Activated CD8-positive, alpha-beta memory T cell treated with anti-CD3 and anti-CD28 coated beads for 1 hour (primary cell): ENCODE measurements around the gene RGS9BP.
"Not testable (repeated sequence)": the region's sequence is repeated elsewhere in the genome, so short reads cannot be mapped to it uniquely, and the experiment has no call there.

Experiments used
- DNase-seq, 2 donors: peaks; one replicate each; pipeline ENCODE4 v3.0.0-alpha.2; 2020; ENCODE audit warnings: low read depth in 1 of 2; ENCODE audit errors: extremely low read depth in 1 of 2

The RGS9BP gene

GRCh38 chr19:32671883-32672593 lies 3.6 kb upstream of the RGS9BP start:
- no peak for DNase-seq

- DNase-seq = no peak
These were observed 2.8 kb upstream of the RGS9BP start for GRCh38 chr19:32672841-32673240.

- DNase-seq = no peak
These were observed 2.1 kb upstream of the RGS9BP start for GRCh38 chr19:32673573-32673972.

GRCh38 chr19:32674153-32674930 lies 1.3 kb upstream of the RGS9BP start:
- DNase-seq = no peak

- peak; percentile 93 to 97 for DNase-seq
These were observed 523 bp upstream of the RGS9BP start, which contains the start of gene ANKRD27 for GRCh38 chr19:32674931-32675719. Gene ANKRD27 (minus strand): TSS chr19:32675180. CDS start chr19:32659015, 16,165 bp downstream.

- DNase-seq = no peak
These were observed 692 bp downstream of the RGS9BP start for GRCh38 chr19:32676186-32676894.

- DNase-seq = no peak
These were observed 1.3 kb downstream of the RGS9BP start for GRCh38 chr19:32676895-32677359.

- no peak for DNase-seq
These were observed 2.0 kb downstream of the RGS9BP start for GRCh38 chr19:32677657-32678056.

- DNase-seq = no peak
These were observed 5.3 kb downstream of the RGS9BP start for GRCh38 chr19:32680986-32681385.

GRCh38 chr19:32682317-32682716 lies 6.7 kb downstream of the RGS9BP start:
- DNase-seq = no peak

GRCh38 chr19:32686847-32687475 lies 11.3 kb downstream of the RGS9BP start:
- DNase-seq = no peak

GRCh38 chr19:32687681-32688080 lies 12.0 kb downstream of the RGS9BP start:
- DNase-seq = no peak

GRCh38 chr19:32688311-32688710 lies 12.7 kb downstream of the RGS9BP start:
- no peak for DNase-seq

GRCh38 chr19:32691291-32691951 lies 15.8 kb downstream of the RGS9BP start, which contains the start of gene NUDT19:
Gene NUDT19 (plus strand): TSS chr19:32691821. CDS start chr19:32691961, 140 bp downstream.
- peak; percentile 27 to 61 for DNase-seq

GRCh38 chr19:32691952-32692726 lies 16.5 kb downstream of the RGS9BP start:
- no peak for DNase-seq

- no peak for DNase-seq
These were observed 17.0 kb downstream of the RGS9BP start for GRCh38 chr19:32692727-32693061.

GRCh38 chr19:32693151-32694108 lies 17.8 kb downstream of the RGS9BP start:
- peak in 1 of 2 donors; percentile 24 for DNase-seq

- DNase-seq = not testable (repeated sequence)
These were observed 18.7 kb downstream of the RGS9BP start for GRCh38 chr19:32694316-32694715.
